Endothelial cell (in vitro differentiated cells): Measurements from ENCODE around the gene NAP1L4. TPM values are rescaled to one million over a fixed set of nuclear protein-coding genes. Genes with fewer than 3 reads are reported as not detected.

Source experiments
- DNase-seq: peaks from one replicate; pipeline ENCODE4 v3.0.0; 2021; ENCODE audit warnings: low spot score
- H3K27ac Mint-ChIP-seq: one replicate; pipeline ENCODE4 v1.8.0; 2021; ENCODE audit warnings: mixed read lengths, inconsistent platforms; ENCODE audit not compliant: unreplicated experiment
- H3K27me3 Mint-ChIP-seq: one replicate; pipeline ENCODE4 v1.8.0; 2021; ENCODE audit warnings: mild to moderate bottlenecking, moderate library complexity, mixed read lengths, inconsistent platforms; ENCODE audit not compliant: unreplicated experiment
- H3K36me3 Mint-ChIP-seq: one replicate; pipeline ENCODE4 v1.8.0; 2021; ENCODE audit warnings: mild to moderate bottlenecking, low read depth, mixed read lengths, inconsistent platforms; ENCODE audit not compliant: unreplicated experiment
- H3K4me1 Mint-ChIP-seq: one replicate; pipeline ENCODE4 v1.8.0; 2021; ENCODE audit warnings: mild to moderate bottlenecking, mixed read lengths, inconsistent platforms; ENCODE audit not compliant: unreplicated experiment
- H3K4me3 Mint-ChIP-seq: one replicate; pipeline ENCODE4 v1.8.0; 2021; ENCODE audit warnings: mild to moderate bottlenecking, mixed read lengths, inconsistent platforms; ENCODE audit not compliant: unreplicated experiment
- H3K9me3 Mint-ChIP-seq: one replicate; pipeline ENCODE4 v1.8.0; 2021; ENCODE audit warnings: mixed read lengths, inconsistent platforms; ENCODE audit not compliant: unreplicated experiment
- total RNA-seq: library from RNA; stranded (reverse); fragmentation: NEBNext Ultra II Directional; extraction: Animal tissue kit (Norgen Biotek cat#: 25700); gene quantifications from one replicate; pipeline ENCODE4 v1.2.1, GENCODE V29; 2021; ENCODE audit not compliant: unreplicated experiment
- TF ChIP-seq, protein P1 (sequence below): fragments of 200-600 bp; sonication (generic); IDR thresholded peaks from one replicate; pipeline ENCODE4 v1.5.0; 2021; ENCODE audit warnings: antibody characterized with exemption; ENCODE audit not compliant: unreplicated experiment

Gene NAP1L4
- total RNA-seq, 1 donor from 2014 or later = 148 TPM

DNA sequence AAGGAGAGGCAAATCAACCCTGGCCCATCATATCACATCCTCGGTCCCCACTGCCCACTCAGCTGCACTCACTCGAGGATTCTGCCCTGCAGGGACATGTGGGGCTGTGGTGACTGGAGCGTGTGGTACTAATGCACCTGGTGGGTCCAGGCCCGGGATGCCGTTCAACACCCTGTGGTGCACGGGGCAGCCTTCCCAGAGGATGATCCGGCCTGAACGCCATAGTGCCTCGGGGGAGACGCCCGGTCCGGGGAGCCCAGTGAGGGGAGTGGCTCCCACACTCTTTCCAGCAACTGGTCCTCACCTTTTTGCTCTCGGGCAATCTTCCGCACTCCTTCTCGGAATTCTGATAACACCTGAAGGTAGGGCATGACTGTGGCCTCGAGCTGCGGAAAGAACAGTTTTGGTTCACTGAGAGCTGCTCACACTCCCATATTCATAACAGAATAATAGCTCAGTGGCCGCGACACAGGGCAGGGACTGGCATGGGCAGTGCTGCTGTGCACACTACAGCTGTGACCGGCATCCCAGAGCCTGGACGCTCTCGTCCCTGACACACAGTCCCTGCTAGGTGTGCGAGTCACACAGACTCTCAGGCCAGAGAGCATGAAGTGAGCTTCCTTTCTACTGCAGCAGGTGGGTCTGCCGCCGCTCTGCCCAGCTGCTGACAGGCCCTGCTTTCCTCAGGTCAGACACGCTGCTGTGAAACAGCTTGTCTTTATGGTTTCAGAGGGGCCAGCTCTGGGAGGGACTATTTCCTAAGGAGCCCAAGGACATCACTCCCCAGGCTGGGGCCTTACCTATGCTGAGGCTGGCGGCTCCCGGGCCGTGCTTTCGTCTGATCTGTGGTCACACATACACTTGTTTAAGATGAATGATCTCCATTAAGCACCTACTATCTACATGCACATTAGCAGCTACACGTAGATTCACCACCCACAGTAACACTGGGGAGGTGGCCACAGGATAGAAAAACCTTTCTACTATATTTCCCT is 20.1 kb upstream of the NAP1L4 start:
- no peaks in the 10 kb centered on the region for H3K4me1 Mint-ChIP-seq
- peaks cover 7% of the 10 kb centered on the region for H3K27me3 Mint-ChIP-seq
- no peaks in the 10 kb centered on the region for H3K9me3 Mint-ChIP-seq
- H3K4me3 Mint-ChIP-seq = no peak overlapping the region
- no peak for DNase-seq
- peaks cover 19% of the 10 kb centered on the region for H3K36me3 Mint-ChIP-seq
- TF ChIP-seq, protein P1, sequence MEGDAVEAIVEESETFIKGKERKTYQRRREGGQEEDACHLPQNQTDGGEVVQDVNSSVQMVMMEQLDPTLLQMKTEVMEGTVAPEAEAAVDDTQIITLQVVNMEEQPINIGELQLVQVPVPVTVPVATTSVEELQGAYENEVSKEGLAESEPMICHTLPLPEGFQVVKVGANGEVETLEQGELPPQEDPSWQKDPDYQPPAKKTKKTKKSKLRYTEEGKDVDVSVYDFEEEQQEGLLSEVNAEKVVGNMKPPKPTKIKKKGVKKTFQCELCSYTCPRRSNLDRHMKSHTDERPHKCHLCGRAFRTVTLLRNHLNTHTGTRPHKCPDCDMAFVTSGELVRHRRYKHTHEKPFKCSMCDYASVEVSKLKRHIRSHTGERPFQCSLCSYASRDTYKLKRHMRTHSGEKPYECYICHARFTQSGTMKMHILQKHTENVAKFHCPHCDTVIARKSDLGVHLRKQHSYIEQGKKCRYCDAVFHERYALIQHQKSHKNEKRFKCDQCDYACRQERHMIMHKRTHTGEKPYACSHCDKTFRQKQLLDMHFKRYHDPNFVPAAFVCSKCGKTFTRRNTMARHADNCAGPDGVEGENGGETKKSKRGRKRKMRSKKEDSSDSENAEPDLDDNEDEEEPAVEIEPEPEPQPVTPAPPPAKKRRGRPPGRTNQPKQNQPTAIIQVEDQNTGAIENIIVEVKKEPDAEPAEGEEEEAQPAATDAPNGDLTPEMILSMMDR = no peak
- no peak overlapping the region for H3K27ac Mint-ChIP-seq

DNA sequence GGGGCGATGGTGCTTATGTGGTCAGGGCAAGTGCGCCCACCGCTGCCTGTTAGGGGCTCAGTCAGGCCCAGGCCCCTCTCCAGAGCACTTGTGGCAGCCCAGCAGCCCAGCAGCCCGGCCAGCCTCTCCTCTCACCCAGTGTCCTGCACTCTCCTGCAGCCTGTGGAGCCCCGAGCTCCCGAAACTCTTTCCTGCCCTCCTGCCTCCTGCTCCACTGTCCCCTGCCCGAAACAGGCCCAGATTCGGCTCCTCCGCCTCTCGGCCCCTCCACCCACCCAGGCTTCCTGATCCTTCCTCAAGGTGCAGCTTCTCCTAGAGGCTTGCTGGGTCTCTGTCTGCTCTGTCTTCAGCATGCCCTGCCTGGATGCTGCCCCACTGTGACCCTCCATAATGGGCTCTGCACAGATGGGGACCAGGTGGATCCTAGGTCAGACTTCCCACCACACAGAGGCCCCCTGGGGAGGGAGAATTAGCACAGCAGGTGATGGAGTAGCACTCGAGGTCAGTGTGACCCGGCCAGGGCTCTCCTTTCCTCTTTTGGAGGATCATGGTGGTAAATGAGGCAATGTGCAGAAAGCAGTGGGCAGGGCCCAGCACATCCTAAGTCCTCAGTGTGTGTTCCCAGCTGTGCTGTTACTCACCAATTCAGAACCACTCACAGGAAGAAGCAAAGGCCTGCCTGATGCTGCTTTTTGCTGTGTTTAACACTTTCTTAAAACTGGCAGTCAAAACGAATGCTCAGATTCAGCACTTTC is 18.6 kb upstream of the NAP1L4 start:
- Mint-ChIP-seq H3K27ac (no peak overlapping the region), H3K36me3 (peaks cover 19% of the 10 kb centered on the region)
- TF ChIP-seq, protein P1 = no peak

DNA sequence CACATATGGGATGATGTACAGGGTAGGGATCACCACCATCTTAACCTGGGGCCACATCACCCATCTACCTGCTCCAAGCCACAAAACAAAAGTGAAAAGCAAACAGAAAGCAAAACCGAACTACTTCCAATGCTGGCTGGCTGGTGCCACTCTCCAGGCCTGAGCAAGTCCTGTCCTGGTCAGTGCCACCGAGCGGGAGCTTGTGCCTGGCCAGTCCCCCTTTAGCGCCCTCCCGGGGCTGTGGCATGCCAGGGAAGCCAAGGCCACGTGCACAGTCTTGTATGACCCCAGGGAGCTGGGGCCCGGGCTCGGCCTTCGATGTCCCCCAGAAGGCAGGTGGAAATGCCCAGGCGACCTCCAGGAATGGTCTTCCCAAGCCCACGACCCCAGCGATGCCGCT is 17.9 kb upstream of the NAP1L4 start:
- peaks cover 5% of the 10 kb centered on the region for H3K27me3 Mint-ChIP-seq
- peaks cover 20% of the 10 kb centered on the region for H3K36me3 Mint-ChIP-seq
- H3K9me3 Mint-ChIP-seq = no peaks in the 10 kb centered on the region
- TF ChIP-seq, protein P1 = no peak
- DNase-seq = no peak
- no peaks in the 10 kb centered on the region for H3K4me1 Mint-ChIP-seq
- no peak overlapping the region for H3K4me3 Mint-ChIP-seq
- H3K27ac Mint-ChIP-seq = no peak overlapping the region

More for the DNA sequence above, 18.6 kb upstream of the NAP1L4 start:
- H3K4me1 Mint-ChIP-seq = no peaks in the 10 kb centered on the region
- DNase-seq = no peak
- H3K9me3 Mint-ChIP-seq = no peaks in the 10 kb centered on the region
- H3K4me3 Mint-ChIP-seq = no peak overlapping the region
- peaks cover 5% of the 10 kb centered on the region for H3K27me3 Mint-ChIP-seq

DNA sequence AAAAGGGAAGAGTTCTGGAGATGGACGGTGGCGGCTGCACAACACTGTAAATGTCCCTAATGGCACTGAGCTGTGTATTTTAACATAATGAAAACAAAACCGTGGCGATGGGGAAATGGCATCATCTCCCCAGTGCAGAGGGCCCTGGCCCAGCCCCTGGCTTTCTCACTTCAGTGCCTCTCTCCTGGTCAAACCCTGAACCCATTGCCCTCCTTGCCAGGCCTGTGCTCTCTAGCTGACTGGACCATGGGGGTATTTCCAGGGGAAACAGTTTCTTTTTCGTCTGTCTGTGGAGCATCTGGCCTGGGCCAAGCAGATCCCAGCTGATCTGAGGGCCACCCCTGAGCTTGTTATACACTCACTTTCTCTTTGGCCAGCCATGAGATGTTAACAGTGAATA is 17.4 kb upstream of the NAP1L4 start:
- peak overlapping the region; percentile 57 for H3K4me3 Mint-ChIP-seq
- DNase-seq = no peak
- H3K27me3 Mint-ChIP-seq = peaks cover 5% of the 10 kb centered on the region
- TF ChIP-seq, protein P1 = no peak
- no peaks in the 10 kb centered on the region for H3K4me1 Mint-ChIP-seq
- no peaks in the 10 kb centered on the region for H3K9me3 Mint-ChIP-seq
- no peak overlapping the region for H3K27ac Mint-ChIP-seq
- H3K36me3 Mint-ChIP-seq = peaks cover 15% of the 10 kb centered on the region
